Measurements from ENCODE around the gene HOXB4.

HOXB4 gene

GRCh38 chr17:48527547-48527932 is 50.6 kb downstream of the HOXB4 start:
- FAIRE-seq = no peak

- no peak for FAIRE-seq
Observed at GRCh38 chr17:48526608-48527546, 51.3 kb downstream of the HOXB4 start.
